Measurements from ENCODE around the gene WDR19. TPM values are rescaled to one million over a fixed set of nuclear protein-coding genes. Genes with fewer than 3 reads are reported as not detected.

Gene WDR19
- total and polyA plus RNA-seq, 10 donors = 17.7 to 48.3 (median 24.6) TPM

GRCh38 chr4:39205000-39205399 is 22.7 kb downstream of the WDR19 start:
- WGBS, 5 donors = 87 to 94% (median 94%) methylated on average over 1 of the region's 1 CpG
- peaks cover 0 to 64% (median 20%) of the 10 kb centered on the region in 6 donors for H3K36me3 ChIP-seq
- peaks cover 0 to 4% (median 0%) of the 10 kb centered on the region in 8 donors for H3K9me3 ChIP-seq
- intact Hi-C loops (cut with DNase I; ENCODE audit: low total_unique reads) = no loop called here
- TF ChIP-seq, protein P1, sequence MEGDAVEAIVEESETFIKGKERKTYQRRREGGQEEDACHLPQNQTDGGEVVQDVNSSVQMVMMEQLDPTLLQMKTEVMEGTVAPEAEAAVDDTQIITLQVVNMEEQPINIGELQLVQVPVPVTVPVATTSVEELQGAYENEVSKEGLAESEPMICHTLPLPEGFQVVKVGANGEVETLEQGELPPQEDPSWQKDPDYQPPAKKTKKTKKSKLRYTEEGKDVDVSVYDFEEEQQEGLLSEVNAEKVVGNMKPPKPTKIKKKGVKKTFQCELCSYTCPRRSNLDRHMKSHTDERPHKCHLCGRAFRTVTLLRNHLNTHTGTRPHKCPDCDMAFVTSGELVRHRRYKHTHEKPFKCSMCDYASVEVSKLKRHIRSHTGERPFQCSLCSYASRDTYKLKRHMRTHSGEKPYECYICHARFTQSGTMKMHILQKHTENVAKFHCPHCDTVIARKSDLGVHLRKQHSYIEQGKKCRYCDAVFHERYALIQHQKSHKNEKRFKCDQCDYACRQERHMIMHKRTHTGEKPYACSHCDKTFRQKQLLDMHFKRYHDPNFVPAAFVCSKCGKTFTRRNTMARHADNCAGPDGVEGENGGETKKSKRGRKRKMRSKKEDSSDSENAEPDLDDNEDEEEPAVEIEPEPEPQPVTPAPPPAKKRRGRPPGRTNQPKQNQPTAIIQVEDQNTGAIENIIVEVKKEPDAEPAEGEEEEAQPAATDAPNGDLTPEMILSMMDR (IDR thresholded peaks at IDR 0.05 in 8 of 11, conservative IDR thresholded peaks at IDR 0.05 in 3 of 11) = no peak
- no peak for TF ChIP-seq POLR2A (IDR thresholded peaks at IDR 0.05)
- no peak for TF ChIP-seq POLR2AphosphoS5 (IDR thresholded peaks at IDR 0.05)
- DNase-seq = no peak
- H3K4me1 ChIP-seq = no peaks in the 10 kb centered on the region
- H3K27ac ChIP-seq = no peak overlapping the region
- H3K27me3 ChIP-seq (replicated peaks in 1 of 7) = no peaks in the 10 kb centered on the region
- no peak overlapping the region for H3K4me3 ChIP-seq

DNA sequence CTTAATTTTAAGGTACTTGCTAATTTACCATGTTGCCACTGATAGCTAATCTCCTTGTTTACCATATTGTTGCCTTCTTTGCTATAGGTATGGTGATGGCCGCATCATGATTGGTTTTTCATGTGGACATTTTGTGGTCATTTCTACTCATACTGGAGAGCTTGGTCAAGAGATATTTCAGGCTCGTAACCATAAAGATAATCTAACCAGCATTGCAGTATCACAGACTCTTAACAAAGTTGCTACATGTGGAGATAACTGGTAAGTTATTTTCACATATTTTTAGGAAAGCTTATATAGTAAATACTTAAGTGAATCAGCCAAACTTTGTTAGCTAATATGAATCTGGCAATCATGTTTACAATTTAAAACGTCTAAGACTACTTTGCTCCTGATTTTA is 23.1 kb downstream of the WDR19 start:
- TF ChIP-seq, protein P1 (IDR thresholded peaks at IDR 0.05 in 8 of 11, conservative IDR thresholded peaks at IDR 0.05 in 3 of 11) = no peak
- TF ChIP-seq POLR2A (IDR thresholded peaks at IDR 0.05) (no peak), POLR2AphosphoS5 (IDR thresholded peaks at IDR 0.05) (no peak)
- 90 to 96% (median 93%) methylated on average over 3 of the region's 3 CpGs for WGBS, 5 donors
- H3K27me3 ChIP-seq (replicated peaks in 1 of 7) = no peaks in the 10 kb centered on the region
- no peak for DNase-seq
- H3K4me3 ChIP-seq = no peak overlapping the region
- peaks cover 0 to 4% (median 0%) of the 10 kb centered on the region in 8 donors for H3K9me3 ChIP-seq
- intact Hi-C loops (cut with DNase I; ENCODE audit: low total_unique reads) = no loop called here
- no peak overlapping the region for H3K27ac ChIP-seq
- H3K36me3 ChIP-seq = peaks cover 0 to 62% (median 18%) of the 10 kb centered on the region in 6 donors
- H3K4me1 ChIP-seq = no peaks in the 10 kb centered on the region

GRCh38 chr4:39227906-39228305 is 45.6 kb downstream of the WDR19 start:
- H3K4me1 ChIP-seq = no peaks in the 10 kb centered on the region
- 68 to 96% (median 92%) methylated on average over 2 of the region's 2 CpGs for WGBS, 5 donors
- DNase-seq = no peak
- H3K4me3 ChIP-seq = no peak overlapping the region
- H3K9me3 ChIP-seq = no peaks in the 10 kb centered on the region
- H3K36me3 ChIP-seq = peaks cover 0 to 26% (median 0%) of the 10 kb centered on the region in 6 donors
- H3K27ac ChIP-seq = no peak overlapping the region
- intact Hi-C loops (cut with DNase I; ENCODE audit: low total_unique reads) = no loop called here
- TF ChIP-seq, protein P1 (IDR thresholded peaks at IDR 0.05 in 8 of 11, conservative IDR thresholded peaks at IDR 0.05 in 3 of 11) = no peak
- no peak for TF ChIP-seq POLR2A (IDR thresholded peaks at IDR 0.05)
- TF ChIP-seq POLR2AphosphoS5 (IDR thresholded peaks at IDR 0.05) = no peak
- H3K27me3 ChIP-seq (replicated peaks in 1 of 7) = no peaks in the 10 kb centered on the region

DNA sequence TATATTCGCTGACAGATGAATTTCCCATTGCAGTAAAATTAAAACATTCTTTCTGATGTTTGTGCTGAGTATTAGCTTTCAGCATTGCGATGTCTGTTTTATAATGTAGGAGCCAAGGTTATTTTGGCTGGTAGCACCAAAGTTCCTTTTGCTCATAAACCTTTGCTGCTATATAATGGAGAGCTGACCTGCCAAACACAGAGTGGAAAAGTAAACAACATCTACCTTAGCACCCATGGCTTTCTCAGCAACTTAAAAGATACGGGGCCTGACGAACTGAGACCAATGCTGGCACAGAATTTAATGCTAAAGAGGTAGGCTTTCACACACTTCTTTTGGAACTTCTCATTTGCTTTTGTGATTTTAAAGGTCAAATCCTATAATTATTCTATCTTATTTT is 46.0 kb downstream of the WDR19 start:
- 94 to 97% (median 96%) methylated on average over 4 of the region's 4 CpGs for WGBS, 5 donors
- Histone ChIP-seq H3K27ac (no peak overlapping the region), H3K9me3 (no peaks in the 10 kb centered on the region), H3K36me3 (peaks cover 0 to 26% (median 0%) of the 10 kb centered on the region in 6 donors), H3K4me3 (no peak overlapping the region), H3K27me3 (replicated peaks in 1 of 7) (no peaks in the 10 kb centered on the region), H3K4me1 (no peaks in the 10 kb centered on the region)
- intact Hi-C loops (cut with DNase I; ENCODE audit: low total_unique reads) = no loop called here
- DNase-seq = no peak
- TF ChIP-seq POLR2A (IDR thresholded peaks at IDR 0.05) = no peak
- no peak for TF ChIP-seq POLR2AphosphoS5 (IDR thresholded peaks at IDR 0.05)
- TF ChIP-seq, protein P1 (IDR thresholded peaks at IDR 0.05 in 8 of 11, conservative IDR thresholded peaks at IDR 0.05 in 3 of 11) = no peak

Measured in spleen (tissue), 11 donors.